HepG2 (cell line): ENCODE measurements around the gene TRIM22. TPM values are rescaled to one million over a fixed set of nuclear protein-coding genes. Genes with fewer than 3 reads are reported as not detected.

Experiments used
- ATAC-seq: fragments of 200-7000 bp; cut with Tn5 transposase; 3 replicates; pipeline ENCODE4 v1.9.1; 2020; ENCODE audit warnings: mild to moderate bottlenecking, moderate library complexity
- BruUV-seq: library from RNA; stranded (reverse); fragments of 400-500 nt; replicated peaks from 2 replicates; lab custom pipeline; 2021; lab: Mats Ljungman, UMichigan
- CTCF ChIA-PET: fragments of 300-600 bp; formaldehyde crosslinking; extraction: SDS; loops from one replicate; lab custom pipeline; 2021; ENCODE audit warnings: low total read pairs, inconsistent platforms, low intra/inter-chr PET ratio; lab: Yijun Ruan, JAX
- POLR2A ChIA-PET: fragments of 350-600 bp; sonication (Branson Sonifier 250); formaldehyde crosslinking; loops from one replicate; lab custom pipeline; 2020; ENCODE audit warnings: antibody characterized with exemption, inconsistent platforms; lab: Yijun Ruan, JAX
- DNase-seq: peaks from one replicate; pipeline ENCODE4 v3.0.0-alpha.2; 2015; ENCODE audit warnings: low spot score
- FAIRE-seq: peaks from 3 replicates; lab custom pipeline; 2011; peaks lifted over from hg19 to GRCh38; lab: Jason Lieb, UNC
- H2AFZ ChIP-seq: one replicate; pipeline ENCODE4 v1.6.1; 2011; ENCODE audit warnings: low read length, inconsistent platforms
- H3K27ac ChIP-seq: fragments of 300-600 bp; 3 replicates; pipeline ENCODE4 v1.8.0; 2011; ENCODE audit warnings: mixed run types, mild to moderate bottlenecking, mixed read lengths, low read length, inconsistent platforms; ENCODE audit not compliant: insufficient read depth; ENCODE audit errors: extremely low read length
- H3K27me3 ChIP-seq, 2 experiments: fragments of 200-600 bp in 1 of 2; 2 replicates in 1 of 2; 3 replicates in 1 of 2; pipeline versions ENCODE4 v1.6.0 to v1.8.0; 2011; ENCODE audit warnings: low read length in 2 of 2, mild to moderate bottlenecking in 2 of 2, moderate library complexity in 2 of 2, inconsistent platforms in 1 of 2; ENCODE audit not compliant: insufficient read depth in 2 of 2, control insufficient read depth in 1 of 2
- H3K36me3 ChIP-seq, 2 experiments: fragments of 200-600 bp in 1 of 2; replicated peaks in 1 of 2; 2 replicates in 1 of 2; 3 replicates in 1 of 2; pipeline versions ENCODE4 v1.5.1 to v1.8.0; 2011; ENCODE audit warnings: low read length in 2 of 2, inconsistent platforms in 1 of 2; ENCODE audit not compliant: insufficient read depth in 2 of 2, control insufficient read depth in 1 of 2
- H3K4me1 ChIP-seq: 2 replicates; pipeline ENCODE4 v1.5.1; 2012; ENCODE audit warnings: low read length, inconsistent platforms; ENCODE audit not compliant: insufficient read depth
- H3K4me2 ChIP-seq: 2 replicates; pipeline ENCODE4 v1.6.0; 2011; ENCODE audit warnings: low read depth, low read length, inconsistent platforms
- H3K4me3 ChIP-seq, 3 experiments: fragments of 200-600 bp in 1 of 3; sonication (generic), shearing (Covaris generic) in 1 of 3; replicated peaks in 1 of 3; 2 replicates each; pipeline ENCODE4 v1.5.1; 2011 to 2016; ENCODE audit warnings: low read length in 3 of 3, inconsistent platforms in 2 of 3, low read depth in 2 of 3, mild to moderate bottlenecking in 2 of 3, control low read depth in 1 of 3, mixed read lengths in 1 of 3; ENCODE audit not compliant: insufficient read depth in 1 of 3
- H3K79me2 ChIP-seq: one replicate; pipeline ENCODE4 v1.6.1; 2011; ENCODE audit warnings: low read length, inconsistent platforms; ENCODE audit not compliant: insufficient read depth
- H3K9ac ChIP-seq: 2 replicates; pipeline ENCODE4 v1.6.0; 2011; ENCODE audit warnings: mild to moderate bottlenecking, low read depth, low read length, inconsistent platforms; ENCODE audit not compliant: insufficient read depth
- H3K9me3 ChIP-seq: 2 replicates; pipeline ENCODE4 v1.5.1; 2012; ENCODE audit warnings: mild to moderate bottlenecking, low read length
- H4K20me1 ChIP-seq: 2 replicates; pipeline ENCODE4 v1.6.0; 2011; ENCODE audit warnings: inconsistent platforms, mild to moderate bottlenecking, low read length, moderate library complexity; ENCODE audit not compliant: insufficient read depth
- ATF1 ChIP-seq: IDR thresholded peaks from 2 replicates; pipeline ENCODE4 v1.6.1; 2016; ENCODE audit warnings: mild to moderate bottlenecking, control low read depth
- KMT2A ChIP-seq: sonication (generic); formaldehyde crosslinking; IDR thresholded peaks from 2 replicates; pipeline ENCODE4 v1.4.0; 2020; ENCODE audit warnings: missing genetic modification reagents
- MATR3 ChIP-seq: sonication (generic); formaldehyde crosslinking; IDR thresholded peaks from 2 replicates; pipeline ENCODE4 v1.4.0; 2020; ENCODE audit warnings: missing genetic modification reagents
- MTF1 ChIP-seq: sonication (generic); formaldehyde crosslinking; IDR thresholded peaks from 2 replicates; pipeline ENCODE4 v1.5.0; 2020; ENCODE audit warnings: missing genetic modification reagents
- RXRA ChIP-seq: sonication (generic); formaldehyde crosslinking; IDR thresholded peaks from 2 replicates; pipeline ENCODE4 v1.5.1; 2020; ENCODE audit warnings: missing genetic modification reagents
- SETDB1 ChIP-seq: sonication (generic); formaldehyde crosslinking; IDR thresholded peaks from 2 replicates; pipeline ENCODE4 v1.5.1; 2020; ENCODE audit warnings: missing genetic modification reagents, mild to moderate bottlenecking, borderline replicate concordance
- SYNCRIP ChIP-seq: fragments of 200-400 bp; formaldehyde crosslinking; IDR thresholded peaks from 2 replicates; pipeline ENCODE4 v1.6.1; 2018; ENCODE audit warnings: mild to moderate bottlenecking, low read depth, low read length; ENCODE audit not compliant: insufficient read depth
- TBL1XR1 ChIP-seq: fragments of 150-350 bp; IDR thresholded peaks from 2 replicates; pipeline ENCODE4 v1.6.1; 2014; ENCODE audit warnings: borderline replicate concordance, low read length; ENCODE audit not compliant: partially characterized antibody
- ZNF34 ChIP-seq: sonication (generic); formaldehyde crosslinking; IDR thresholded peaks from 2 replicates; pipeline ENCODE4 v1.4.0; 2020; ENCODE audit warnings: mild to moderate bottlenecking, missing genetic modification reagents, borderline replicate concordance
- ZNF546 ChIP-seq: sonication (generic); formaldehyde crosslinking; conservative IDR thresholded peaks from 2 replicates; pipeline ENCODE4 v1.8.1; 2023; ENCODE audit warnings: mild to moderate bottlenecking, missing genetic modification reagents
- ZNF619 ChIP-seq: sonication (generic); formaldehyde crosslinking; IDR thresholded peaks from 2 replicates; pipeline ENCODE4 v1.4.0; 2020; ENCODE audit warnings: mild to moderate bottlenecking, missing genetic modification reagents
- ZNF781 ChIP-seq: sonication (generic); formaldehyde crosslinking; IDR thresholded peaks from 2 replicates; pipeline ENCODE4 v1.5.1; 2020; ENCODE audit warnings: borderline replicate concordance, mild to moderate bottlenecking, missing genetic modification reagents; ENCODE audit errors: not compliant biosample characterization
- WGBS: methylation state at CpG from one replicate; pipeline ENCODE4 v1.1.6; 2017; ENCODE audit warnings: low lambda C conversion rate; 5-methylcytosine and 5-hydroxymethylcytosine counted together
- in situ Hi-C: cut with HindIII; loops from 2 replicates; pipeline ENCODE4 v1.10.0; 2017; ENCODE audit warnings: low pct_unique_long_range_greater_than_20kb; ENCODE audit not compliant: extremely low pct_ligation_motif_present
- intact Hi-C: fragments of 100-400 bp; cut with micrococcal nuclease; formaldehyde crosslinking; loops from one replicate; pipeline ENCODE4 v1.10.0; 2022; ENCODE audit not compliant: unreplicated experiment
- polyA plus RNA-seq, 8 experiments: library from polyadenylated mRNA; depleted of rRNA in 3 of 8; stranded (reverse) in 7 of 8; unstranded in 1 of 8; fragments of >200 nt; fragmentation: Illumina TruSeq in 4 of 8; extraction: Trizol in 4 of 8; gene quantifications; 2 replicates each; pipeline versions ENCODE4 v1.2.1 to v1.2.3, GENCODE V29; 2011 to 2016; ENCODE audit warnings: low read depth in 4 of 8, missing spikeins in 1 of 8, mixed read lengths in 1 of 8; ENCODE audit not compliant: insufficient read depth in 1 of 8
- total RNA-seq, 5 experiments: library from RNA; depleted of rRNA; stranded (reverse); fragments of >200 nt; fragmentation: Illumina TruSeq; extraction: Trizol; gene quantifications; 2 replicates each; pipeline ENCODE4 v1.2.3, GENCODE V29; 2016; ENCODE audit warnings: low read depth in 1 of 5
- TF ChIP-seq, protein P1 (sequence below): sonication (generic); formaldehyde crosslinking; IDR thresholded peaks from 2 replicates; pipeline ENCODE4 v1.4.0; 2020; ENCODE audit warnings: missing genetic modification reagents, borderline replicate concordance
- TF ChIP-seq, protein P2 (sequence below), 2 experiments: sonication (generic) in 1 of 2; formaldehyde crosslinking in 1 of 2; IDR thresholded peaks; 2 replicates each; pipeline versions ENCODE4 v1.6.1 to v1.9.0; 2014 to 2022; ENCODE audit warnings: antibody characterized with exemption in 1 of 2, borderline replicate concordance in 1 of 2, inconsistent platforms in 1 of 2, low read depth in 1 of 2, missing genetic modification reagents in 1 of 2
- TF ChIP-seq, protein P3 (sequence below): sonication (generic); formaldehyde crosslinking; IDR thresholded peaks from 2 replicates; pipeline ENCODE4 v1.8.1; 2022; ENCODE audit warnings: mild to moderate bottlenecking, missing genetic modification reagents

TRIM22 gene
- total and polyA plus RNA-seq, 2 of the 13 experiments (the other 11 are each of a cell fraction or from before 2014, with no cell fraction given), result 2.4 to 3.2 TPM

DNA sequence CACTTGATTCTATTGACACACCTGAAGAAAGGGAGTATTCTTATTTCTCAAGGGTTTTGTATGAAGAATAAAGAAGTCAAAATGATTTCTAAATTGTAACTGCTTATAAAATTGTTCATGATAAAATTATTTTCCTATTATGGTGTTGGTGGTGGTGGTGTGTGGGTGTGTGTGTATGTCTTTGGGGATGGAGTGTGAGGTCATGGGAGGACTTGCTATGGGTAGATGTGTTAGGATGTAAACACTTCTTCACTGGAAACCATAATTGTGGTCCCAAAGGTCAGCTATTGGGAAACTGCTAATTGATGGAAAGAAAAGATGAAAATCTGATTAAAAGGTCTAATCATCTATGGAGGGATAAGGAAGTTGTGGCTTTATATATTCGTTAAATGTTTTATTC, 5.1 kb downstream of the TRIM22 start (continued):
- TF ChIP-seq, protein P1, sequence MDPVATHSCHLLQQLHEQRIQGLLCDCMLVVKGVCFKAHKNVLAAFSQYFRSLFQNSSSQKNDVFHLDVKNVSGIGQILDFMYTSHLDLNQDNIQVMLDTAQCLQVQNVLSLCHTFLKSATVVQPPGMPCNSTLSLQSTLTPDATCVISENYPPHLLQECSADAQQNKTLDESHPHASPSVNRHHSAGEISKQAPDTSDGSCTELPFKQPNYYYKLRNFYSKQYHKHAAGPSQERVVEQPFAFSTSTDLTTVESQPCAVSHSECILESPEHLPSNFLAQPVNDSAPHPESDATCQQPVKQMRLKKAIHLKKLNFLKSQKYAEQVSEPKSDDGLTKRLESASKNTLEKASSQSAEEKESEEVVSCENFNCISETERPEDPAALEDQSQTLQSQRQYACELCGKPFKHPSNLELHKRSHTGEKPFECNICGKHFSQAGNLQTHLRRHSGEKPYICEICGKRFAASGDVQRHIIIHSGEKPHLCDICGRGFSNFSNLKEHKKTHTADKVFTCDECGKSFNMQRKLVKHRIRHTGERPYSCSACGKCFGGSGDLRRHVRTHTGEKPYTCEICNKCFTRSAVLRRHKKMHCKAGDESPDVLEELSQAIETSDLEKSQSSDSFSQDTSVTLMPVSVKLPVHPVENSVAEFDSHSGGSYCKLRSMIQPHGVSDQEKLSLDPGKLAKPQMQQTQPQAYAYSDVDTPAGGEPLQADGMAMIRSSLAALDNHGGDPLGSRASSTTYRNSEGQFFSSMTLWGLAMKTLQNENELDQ (CRISPR knock-in tag), result no peak
- no peak for TF ChIP-seq MTF1 (CRISPR knock-in tag)
- TF ChIP-seq ZNF34 (CRISPR knock-in tag), result no peak
- no peak for TF ChIP-seq SYNCRIP
- TF ChIP-seq KMT2A (CRISPR knock-in tag), result no peak
- TF ChIP-seq, all 625 proteins: peak for 0

DNA sequence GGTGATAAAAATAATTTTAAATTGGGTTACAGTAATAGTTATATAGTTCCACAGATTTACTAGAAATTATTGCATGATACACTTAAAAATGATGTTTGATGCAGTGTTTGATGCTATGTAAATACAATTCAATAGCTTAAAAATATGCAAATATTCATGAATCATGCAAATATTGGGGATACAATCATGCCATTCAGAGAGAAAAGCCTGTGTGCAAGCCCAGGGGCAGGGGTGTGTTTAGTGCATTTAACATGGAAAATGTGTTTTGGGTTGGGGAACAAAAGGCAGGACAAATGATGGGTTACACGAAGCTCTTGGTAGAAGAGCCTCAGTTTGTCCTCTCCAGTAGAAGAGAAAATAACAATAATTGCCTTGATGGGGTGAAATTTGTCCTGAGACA, 6.0 kb downstream of the TRIM22 start:
- 4% methylated on average over 1 of the region's 1 CpG for WGBS
- ATAC-seq (no peak), FAIRE-seq (no peak), DNase-seq (no peak)
- no peaks in the 10 kb centered on the region for H3K36me3 ChIP-seq
- H3K4me1 ChIP-seq, result no peaks in the 10 kb centered on the region
- H3K9me3 ChIP-seq, result no peaks in the 10 kb centered on the region
- H3K79me2 ChIP-seq, result no peaks in the 10 kb centered on the region
- no peak overlapping the region for H3K9ac ChIP-seq
- no peak overlapping the region for H3K4me3 ChIP-seq
- no peak overlapping the region for H2AFZ ChIP-seq
- no peaks in the 10 kb centered on the region for H4K20me1 ChIP-seq
- ChIA-PET CTCF (no interaction called here), POLR2A (no interaction called here)
- intact Hi-C loops (no loop called here), in situ Hi-C loops (no loop called here)
- H3K27me3 ChIP-seq, result no peaks in the 10 kb centered on the region
- H3K4me2 ChIP-seq, result no peak overlapping the region
- H3K27ac ChIP-seq, result no peak overlapping the region
- BruUV-seq, result no TSS peak
- no peak for TF ChIP-seq ZNF619 (CRISPR knock-in tag)
- no peak for TF ChIP-seq RXRA
- no peak for TF ChIP-seq MATR3 (CRISPR knock-in tag)
- TF ChIP-seq SETDB1 (CRISPR knock-in tag), result no peak
- no peak for TF ChIP-seq ZNF546
- TF ChIP-seq, protein P2, sequence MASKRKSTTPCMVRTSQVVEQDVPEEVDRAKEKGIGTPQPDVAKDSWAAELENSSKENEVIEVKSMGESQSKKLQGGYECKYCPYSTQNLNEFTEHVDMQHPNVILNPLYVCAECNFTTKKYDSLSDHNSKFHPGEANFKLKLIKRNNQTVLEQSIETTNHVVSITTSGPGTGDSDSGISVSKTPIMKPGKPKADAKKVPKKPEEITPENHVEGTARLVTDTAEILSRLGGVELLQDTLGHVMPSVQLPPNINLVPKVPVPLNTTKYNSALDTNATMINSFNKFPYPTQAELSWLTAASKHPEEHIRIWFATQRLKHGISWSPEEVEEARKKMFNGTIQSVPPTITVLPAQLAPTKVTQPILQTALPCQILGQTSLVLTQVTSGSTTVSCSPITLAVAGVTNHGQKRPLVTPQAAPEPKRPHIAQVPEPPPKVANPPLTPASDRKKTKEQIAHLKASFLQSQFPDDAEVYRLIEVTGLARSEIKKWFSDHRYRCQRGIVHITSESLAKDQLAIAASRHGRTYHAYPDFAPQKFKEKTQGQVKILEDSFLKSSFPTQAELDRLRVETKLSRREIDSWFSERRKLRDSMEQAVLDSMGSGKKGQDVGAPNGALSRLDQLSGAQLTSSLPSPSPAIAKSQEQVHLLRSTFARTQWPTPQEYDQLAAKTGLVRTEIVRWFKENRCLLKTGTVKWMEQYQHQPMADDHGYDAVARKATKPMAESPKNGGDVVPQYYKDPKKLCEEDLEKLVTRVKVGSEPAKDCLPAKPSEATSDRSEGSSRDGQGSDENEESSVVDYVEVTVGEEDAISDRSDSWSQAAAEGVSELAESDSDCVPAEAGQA (IDR thresholded peaks at IDR 0.05; ENCODE audit: low read depth), result no peak
- TF ChIP-seq, protein P2 (CRISPR knock-in tag; IDR thresholded peaks at IDR 0.05; ENCODE audit: borderline replicate concordance), result no peak
- TF ChIP-seq ZNF781 (CRISPR knock-in tag), result no peak
- TF ChIP-seq ATF1 (CRISPR knock-in tag), result no peak
- TF ChIP-seq TBL1XR1, result no peak
- TF ChIP-seq, protein P3, sequence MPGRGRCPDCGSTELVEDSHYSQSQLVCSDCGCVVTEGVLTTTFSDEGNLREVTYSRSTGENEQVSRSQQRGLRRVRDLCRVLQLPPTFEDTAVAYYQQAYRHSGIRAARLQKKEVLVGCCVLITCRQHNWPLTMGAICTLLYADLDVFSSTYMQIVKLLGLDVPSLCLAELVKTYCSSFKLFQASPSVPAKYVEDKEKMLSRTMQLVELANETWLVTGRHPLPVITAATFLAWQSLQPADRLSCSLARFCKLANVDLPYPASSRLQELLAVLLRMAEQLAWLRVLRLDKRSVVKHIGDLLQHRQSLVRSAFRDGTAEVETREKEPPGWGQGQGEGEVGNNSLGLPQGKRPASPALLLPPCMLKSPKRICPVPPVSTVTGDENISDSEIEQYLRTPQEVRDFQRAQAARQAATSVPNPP (CRISPR knock-in tag), result no peak
